GM18505 (cell line): Measurements from ENCODE around the gene ANKRD12.

Experiments used
- ATAC-seq: cut with Tn5 transposase; IDR thresholded peaks from one replicate; pipeline ENCODE4 v1.9.1; 2021; ENCODE audit not compliant: unreplicated experiment
- POLR2A ChIP-seq: IDR thresholded peaks from 4 replicates; pipeline ENCODE4 v1.6.1; 2011; ENCODE audit warnings: borderline replicate concordance; ENCODE audit not compliant: insufficient read depth, insufficient read length; ENCODE audit errors: extremely low read depth

The ANKRD12 gene

GRCh38 chr18:9333441-9334328 lies 197.1 kb downstream of the ANKRD12 start:
- TF ChIP-seq POLR2A: no peak
- ATAC-seq: peak; percentile 36

DNA sequence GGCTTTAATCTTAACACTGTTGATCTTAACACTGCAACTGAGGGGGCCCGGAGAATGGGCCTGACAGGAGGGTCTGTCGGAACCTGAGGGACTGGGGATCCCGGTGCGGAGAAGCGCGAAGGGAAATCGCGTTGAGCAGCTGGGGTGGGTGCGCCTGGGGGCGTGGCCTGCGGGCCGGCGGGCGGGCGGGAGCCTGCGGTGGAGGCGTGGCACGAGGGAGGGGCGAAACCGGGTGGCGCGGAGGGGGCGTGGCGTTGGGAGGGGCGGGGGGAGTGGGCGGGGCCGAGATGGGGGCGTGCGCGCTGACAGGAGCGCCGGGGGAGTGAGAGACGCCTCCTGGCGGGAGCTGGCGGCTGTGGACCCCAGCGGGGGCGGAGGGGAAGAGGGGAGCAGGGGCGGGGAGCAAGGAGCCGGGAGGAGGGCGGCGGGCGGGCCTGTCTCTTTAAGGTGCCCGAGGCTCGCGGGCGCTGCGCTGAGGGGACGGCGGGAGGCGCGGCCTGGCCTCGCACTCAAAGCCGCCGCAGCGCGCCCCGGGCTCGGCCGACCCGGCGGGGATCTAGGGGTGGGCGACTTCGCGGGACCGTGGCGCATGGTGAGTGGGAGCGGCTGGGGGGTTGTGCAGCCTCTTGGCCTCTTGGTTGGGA lies 197.9 kb downstream of the ANKRD12 start, which contains the start of gene TWSG1:
Gene TWSG1 (plus strand): TSS at position 445 of the 644 bp plus-strand sequence. CDS start 2,457 bp downstream, outside the sequence.
- peak; percentile 83 for ATAC-seq

DNA sequence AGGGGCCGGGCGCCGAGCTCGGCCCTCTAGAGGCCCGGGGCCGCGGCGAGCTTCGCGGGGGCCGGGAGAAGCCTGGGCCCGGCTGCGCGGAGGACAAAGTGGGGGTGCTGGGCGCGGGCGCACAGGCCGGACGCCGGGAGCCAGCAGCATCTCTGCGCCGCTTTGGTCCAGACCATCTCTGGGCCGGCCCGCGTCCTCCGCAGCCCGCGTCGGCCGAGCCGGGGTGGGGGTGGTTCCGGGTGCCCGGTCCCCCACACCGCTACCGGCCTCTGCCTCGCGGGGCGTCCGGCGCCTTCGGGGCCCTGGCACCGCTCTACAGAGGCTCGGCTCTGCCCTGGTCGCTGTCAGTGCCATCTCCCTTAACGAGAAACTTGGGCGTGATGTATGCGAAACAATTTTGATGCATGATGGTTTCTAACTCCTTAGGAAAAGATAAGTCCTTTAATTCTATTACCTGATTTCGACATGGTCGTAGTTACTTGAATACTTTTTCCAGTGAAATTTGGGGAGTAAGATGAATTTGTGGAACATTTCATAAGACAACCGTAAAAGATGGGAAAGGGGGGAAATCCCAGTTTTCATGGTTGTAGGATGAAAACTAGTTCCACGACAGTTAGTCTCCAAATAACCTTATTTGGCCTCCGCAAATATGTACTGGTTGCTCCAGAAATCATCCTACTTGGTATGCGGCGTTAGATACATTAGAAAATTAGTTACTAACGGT lies 198.6 kb downstream of the ANKRD12 start:
- peak; percentile 38 for ATAC-seq
- no peak for TF ChIP-seq POLR2A

More for the DNA sequence above, 197.9 kb downstream of the ANKRD12 start, which contains the start of gene TWSG1:
- TF ChIP-seq POLR2A: peak; percentile 77
